GM19452 (cell line): ENCODE data around the gene IFNL4.

Experiments used
- ATAC-seq: cut with Tn5 transposase; IDR thresholded peaks from one replicate; pipeline ENCODE4 v1.9.1; 2021; ENCODE audit not compliant: unreplicated experiment

The IFNL4 gene

DNA sequence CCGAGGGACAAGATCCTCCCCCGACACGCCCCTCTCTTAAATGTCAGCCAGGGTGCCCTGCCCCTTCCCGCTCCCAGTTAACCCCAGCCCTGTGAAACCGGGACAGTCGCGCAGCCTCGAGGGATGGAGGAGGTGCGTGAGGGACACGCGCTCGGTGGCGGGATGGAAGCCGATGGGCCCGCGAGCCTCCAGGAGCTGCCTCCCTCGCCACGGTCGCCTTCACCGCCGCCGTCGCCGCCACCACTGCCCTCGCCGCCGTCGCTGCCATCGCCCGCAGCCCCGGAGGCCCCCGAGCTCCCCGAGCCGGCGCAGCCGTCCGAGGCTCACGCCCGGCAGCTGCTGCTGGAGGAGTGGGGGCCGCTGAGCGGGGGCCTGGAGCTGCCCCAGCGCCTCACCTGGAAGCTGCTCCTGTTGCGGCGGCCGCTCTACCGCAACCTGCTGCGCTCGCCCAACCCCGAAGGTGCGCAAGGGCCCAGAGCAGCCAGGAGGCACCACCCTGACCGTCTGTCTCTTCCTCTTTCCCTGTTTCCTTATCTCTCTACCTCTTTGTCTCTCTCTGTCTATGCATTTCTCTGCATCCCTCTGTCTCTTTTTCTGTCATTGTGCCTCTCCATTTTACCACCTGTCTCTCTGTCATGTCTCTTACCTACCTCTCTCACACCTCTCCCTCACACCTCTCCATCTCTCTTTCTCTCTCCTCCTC, 51.6 kb downstream of the IFNL4 start, which contains the start of gene NCCRP1:
TSS of gene NCCRP1 (plus strand) at position 105 of the 703 bp plus-strand sequence. CDS start at position 124, 19 bp downstream.
- ATAC-seq: no peak

DNA sequence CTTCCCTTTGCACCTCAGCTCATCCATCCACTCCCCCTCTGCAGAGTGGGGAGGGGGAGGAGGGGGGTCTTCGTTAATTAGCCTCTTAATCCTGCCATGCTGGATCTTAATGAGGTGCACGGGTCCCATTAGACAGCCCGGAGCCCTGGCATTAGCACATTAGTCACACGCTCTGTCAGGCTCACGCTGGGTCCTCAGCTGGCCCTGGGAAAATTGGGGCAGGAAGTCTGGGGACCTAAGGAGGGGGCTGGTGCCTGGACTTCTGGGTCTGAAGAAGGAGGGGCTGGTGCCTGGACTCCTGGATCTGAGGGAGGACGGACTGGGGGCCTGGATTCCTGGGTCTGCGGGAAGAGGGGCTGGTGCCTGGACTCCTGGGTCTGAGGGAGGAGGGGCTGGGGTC, 52.3 kb downstream of the IFNL4 start:
- ATAC-seq: no peak
